SK-N-SH (cell line): ENCODE data around the gene SLC35F4.

Source experiments
- CTCF ChIP-seq: fragments of 200-600 bp; sonication (generic); IDR thresholded peaks from 2 replicates; pipeline ENCODE4 v1.6.1; 2017; ENCODE audit warnings: antibody characterized with exemption, mild to moderate bottlenecking, moderate library complexity
- ELF1 ChIP-seq: IDR thresholded peaks from 2 replicates; pipeline ENCODE4 v1.4.0; 2012
- EP300 ChIP-seq, 2 experiments: IDR thresholded peaks; 2 replicates each; pipeline versions ENCODE4 v1.4.0 to v1.6.1; 2012; ENCODE audit warnings: borderline replicate concordance in 1 of 2, low read depth in 1 of 2, low read length in 1 of 2
- EZH2phosphoT487 ChIP-seq: fragments of 200-600 bp; sonication (generic); IDR thresholded peaks from 2 replicates; pipeline ENCODE4 v1.6.1; 2017; ENCODE audit warnings: low read depth, mixed run types, mild to moderate bottlenecking, antibody characterized with exemption, moderate library complexity, borderline replicate concordance
- GABPA ChIP-seq: IDR thresholded peaks from 2 replicates; pipeline ENCODE4 v1.4.0; 2012; ENCODE audit warnings: low read depth, mild to moderate bottlenecking
- RAD21 ChIP-seq: IDR thresholded peaks from 2 replicates; pipeline ENCODE4 v1.6.1; 2012; ENCODE audit warnings: mild to moderate bottlenecking, low read length
- TAF1 ChIP-seq: IDR thresholded peaks from 2 replicates; pipeline ENCODE4 v1.6.1; 2012; ENCODE audit warnings: low read depth, mild to moderate bottlenecking, low read length, moderate library complexity, borderline replicate concordance
- TF ChIP-seq, protein P1 (sequence below): fragments of 150-350 bp; IDR thresholded peaks from 2 replicates; pipeline ENCODE4 v1.6.1; 2017; ENCODE audit warnings: antibody characterized with exemption, low read length, low read depth, borderline replicate concordance
- TF ChIP-seq, protein P2 (sequence below): IDR thresholded peaks from 2 replicates; pipeline ENCODE4 v1.6.1; 2012; ENCODE audit warnings: mild to moderate bottlenecking, low read depth, low read length, moderate library complexity

GRCh38 chr14:57814726-57815125, 51.2 kb downstream of the SLC35F4 start:
- TF ChIP-seq EP300 (IDR thresholded peaks at IDR 0.05; ENCODE audit: borderline replicate concordance in 1 of 2, low read depth in 1 of 2, low read length in 1 of 2), result no peak
- TF ChIP-seq CTCF, result no peak
- TF ChIP-seq EZH2phosphoT487, result no peak
- TF ChIP-seq, protein P1, sequence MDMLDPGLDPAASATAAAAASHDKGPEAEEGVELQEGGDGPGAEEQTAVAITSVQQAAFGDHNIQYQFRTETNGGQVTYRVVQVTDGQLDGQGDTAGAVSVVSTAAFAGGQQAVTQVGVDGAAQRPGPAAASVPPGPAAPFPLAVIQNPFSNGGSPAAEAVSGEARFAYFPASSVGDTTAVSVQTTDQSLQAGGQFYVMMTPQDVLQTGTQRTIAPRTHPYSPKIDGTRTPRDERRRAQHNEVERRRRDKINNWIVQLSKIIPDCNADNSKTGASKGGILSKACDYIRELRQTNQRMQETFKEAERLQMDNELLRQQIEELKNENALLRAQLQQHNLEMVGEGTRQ, result no peak
- no peak for TF ChIP-seq RAD21
- no peak for TF ChIP-seq GABPA
- TF ChIP-seq TAF1, result no peak
- TF ChIP-seq, protein P2, sequence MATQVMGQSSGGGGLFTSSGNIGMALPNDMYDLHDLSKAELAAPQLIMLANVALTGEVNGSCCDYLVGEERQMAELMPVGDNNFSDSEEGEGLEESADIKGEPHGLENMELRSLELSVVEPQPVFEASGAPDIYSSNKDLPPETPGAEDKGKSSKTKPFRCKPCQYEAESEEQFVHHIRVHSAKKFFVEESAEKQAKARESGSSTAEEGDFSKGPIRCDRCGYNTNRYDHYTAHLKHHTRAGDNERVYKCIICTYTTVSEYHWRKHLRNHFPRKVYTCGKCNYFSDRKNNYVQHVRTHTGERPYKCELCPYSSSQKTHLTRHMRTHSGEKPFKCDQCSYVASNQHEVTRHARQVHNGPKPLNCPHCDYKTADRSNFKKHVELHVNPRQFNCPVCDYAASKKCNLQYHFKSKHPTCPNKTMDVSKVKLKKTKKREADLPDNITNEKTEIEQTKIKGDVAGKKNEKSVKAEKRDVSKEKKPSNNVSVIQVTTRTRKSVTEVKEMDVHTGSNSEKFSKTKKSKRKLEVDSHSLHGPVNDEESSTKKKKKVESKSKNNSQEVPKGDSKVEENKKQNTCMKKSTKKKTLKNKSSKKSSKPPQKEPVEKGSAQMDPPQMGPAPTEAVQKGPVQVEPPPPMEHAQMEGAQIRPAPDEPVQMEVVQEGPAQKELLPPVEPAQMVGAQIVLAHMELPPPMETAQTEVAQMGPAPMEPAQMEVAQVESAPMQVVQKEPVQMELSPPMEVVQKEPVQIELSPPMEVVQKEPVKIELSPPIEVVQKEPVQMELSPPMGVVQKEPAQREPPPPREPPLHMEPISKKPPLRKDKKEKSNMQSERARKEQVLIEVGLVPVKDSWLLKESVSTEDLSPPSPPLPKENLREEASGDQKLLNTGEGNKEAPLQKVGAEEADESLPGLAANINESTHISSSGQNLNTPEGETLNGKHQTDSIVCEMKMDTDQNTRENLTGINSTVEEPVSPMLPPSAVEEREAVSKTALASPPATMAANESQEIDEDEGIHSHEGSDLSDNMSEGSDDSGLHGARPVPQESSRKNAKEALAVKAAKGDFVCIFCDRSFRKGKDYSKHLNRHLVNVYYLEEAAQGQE, result no peak
- no peak for TF ChIP-seq ELF1
